ENCODE results near the gene CELA2A. TPM values are rescaled to one million over a fixed set of nuclear protein-coding genes. Genes with fewer than 3 reads are reported as not detected.
A peak's percentile ranks its signal among the peaks of the same experiment; 100 is the strongest.

The CELA2A gene
- not detected for polyA plus RNA-seq (2013, experiment 1 of 2; ENCODE audit: insufficient read length)
- polyA plus RNA-seq (2013, experiment 2 of 2; ENCODE audit: insufficient read length) = not detected

GRCh38 chr1:15456313-15456954, at the start of gene CELA2A:
Gene CELA2A (plus strand): TSS chr1:15456732. CDS start chr1:15456754, 22 bp downstream.
- no peak for DNase-seq

- no peak for DNase-seq
These were observed 49.0 kb upstream of the CELA2A start for GRCh38 chr1:15407580-15407979.

- no peak for DNase-seq
These were observed 47.6 kb upstream of the CELA2A start for GRCh38 chr1:15408890-15409387.

GRCh38 chr1:15409388-15410222, 46.9 kb upstream of the CELA2A start, which contains the start of gene EFHD2:
Gene EFHD2 (plus strand): TSS chr1:15409888. CDS start chr1:15409972, 84 bp downstream.
- peak; percentile 80 for DNase-seq

- DNase-seq = no peak
These were observed 46.2 kb upstream of the CELA2A start for GRCh38 chr1:15410223-15410883.

- no peak for DNase-seq
These were observed 45.7 kb upstream of the CELA2A start for GRCh38 chr1:15410884-15411245.

GRCh38 chr1:15411593-15412137, 44.9 kb upstream of the CELA2A start:
- no peak for DNase-seq

GRCh38 chr1:15412175-15412800, 44.2 kb upstream of the CELA2A start:
- DNase-seq = no peak

- no peak for DNase-seq
These were observed 43.7 kb upstream of the CELA2A start for GRCh38 chr1:15412843-15413242.

- no peak for DNase-seq
These were observed 42.7 kb upstream of the CELA2A start for GRCh38 chr1:15413563-15414444.

GRCh38 chr1:15414445-15414983, 42.0 kb upstream of the CELA2A start:
- DNase-seq = no peak

- DNase-seq = peak; percentile 71
These were observed 39.2 kb upstream of the CELA2A start for GRCh38 chr1:15417059-15417934.

GRCh38 chr1:15418806-15419515, 37.6 kb upstream of the CELA2A start:
- no peak for DNase-seq

GRCh38 chr1:15420853-15421465, 35.6 kb upstream of the CELA2A start:
- no peak for DNase-seq

- no peak for DNase-seq
These were observed 33.7 kb upstream of the CELA2A start for GRCh38 chr1:15422871-15423270.

GRCh38 chr1:15423355-15424077, 33.0 kb upstream of the CELA2A start:
- no peak for DNase-seq

GRCh38 chr1:15424146-15424667, 32.3 kb upstream of the CELA2A start:
- DNase-seq = no peak

GRCh38 chr1:15424981-15425380, 31.6 kb upstream of the CELA2A start:
- no peak for DNase-seq
